NCI-H146 treated with DMSO at 0.1 percent for 48 hours (cell line): Measurements from ENCODE around the gene SLFN12L.
"Not testable (repeated sequence)": the region's sequence is repeated elsewhere in the genome, so short reads cannot be mapped to it uniquely, and the experiment has no call there.

Experiments used
- DNase-seq: peaks from one replicate; lab custom pipeline; 2025; ENCODE audit not compliant: unreplicated experiment; lab: John Stamatoyannopoulos, UW

The SLFN12L gene

GRCh38 chr17:35537601-35538141 lies at the start of gene SLFN12L:
Gene SLFN12L (minus strand): TSS chr17:35537678. CDS start chr17:35522364, 15,314 bp downstream.
- no peak for DNase-seq

GRCh38 chr17:35586569-35587073 lies 49.1 kb upstream of the SLFN12L start:
- DNase-seq: no peak

- DNase-seq: no peak
These were observed 46.6 kb upstream of the SLFN12L start for GRCh38 chr17:35584061-35584460.

- no peak for DNase-seq
These were observed 41.5 kb upstream of the SLFN12L start for GRCh38 chr17:35578929-35579432.

GRCh38 chr17:35578197-35578928 lies 40.9 kb upstream of the SLFN12L start, which contains the start of gene PEX12:
Gene PEX12 (minus strand): TSS chr17:35578571. CDS start chr17:35578021, 550 bp downstream.
- peak; percentile 84 for DNase-seq

DNA sequence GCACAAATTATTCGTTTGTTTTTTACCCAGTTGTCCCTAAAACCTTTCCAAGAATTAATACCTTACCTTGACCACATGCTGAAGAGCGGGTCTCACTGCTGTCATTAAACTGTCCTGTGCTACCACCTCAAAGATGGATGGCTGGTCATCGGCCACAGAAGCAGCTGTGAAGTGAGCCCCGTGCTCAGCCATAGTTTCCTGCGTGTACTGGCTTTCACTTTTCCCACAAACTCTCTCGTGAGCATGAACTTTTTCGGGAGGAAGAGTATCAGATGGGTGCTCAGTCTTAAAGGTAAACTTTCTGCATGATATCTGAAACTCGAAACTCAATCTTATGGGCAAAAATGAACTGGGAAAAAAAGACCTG lies 40.3 kb upstream of the SLFN12L start:
- no peak for DNase-seq

DNA sequence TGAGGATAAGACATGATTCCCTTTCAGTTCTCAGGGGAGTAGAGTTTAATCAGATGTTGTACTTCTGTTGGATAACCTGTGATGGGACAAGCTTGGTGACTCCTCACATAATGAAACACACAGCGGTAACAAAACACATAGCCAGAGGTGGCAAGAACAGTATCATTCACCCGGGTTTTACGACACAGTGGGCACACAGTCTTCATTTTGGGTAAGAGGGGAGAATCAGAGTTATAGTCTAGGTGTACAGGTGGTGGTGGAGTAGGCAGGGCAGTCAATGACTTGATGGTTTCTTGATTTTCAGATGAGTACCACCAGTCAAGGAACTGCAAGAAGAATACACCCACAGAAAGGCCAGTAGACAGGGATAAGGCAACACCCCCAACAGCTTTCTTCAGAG lies 38.3 kb upstream of the SLFN12L start:
- no peak for DNase-seq

DNA sequence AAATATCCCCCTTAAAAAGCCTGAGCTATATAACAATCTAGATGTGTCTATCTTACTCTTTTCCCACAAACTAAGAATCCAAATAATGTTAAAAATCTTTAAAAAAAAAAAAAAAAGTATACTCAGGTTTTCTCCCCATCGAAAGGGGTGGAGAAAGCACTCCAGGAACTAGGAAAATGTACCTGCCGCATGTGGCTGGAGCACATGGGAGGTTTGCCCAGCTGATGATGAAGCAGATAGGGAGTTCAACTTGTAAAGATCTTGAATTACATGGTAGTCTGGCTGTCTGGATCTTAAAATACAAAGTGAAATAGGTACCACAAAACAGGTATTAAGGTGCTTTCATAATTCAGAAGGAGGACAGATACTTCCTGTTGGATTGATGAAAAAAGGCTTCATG lies 31.9 kb upstream of the SLFN12L start:
- DNase-seq: no peak

GRCh38 chr17:35568561-35568960 lies 31.1 kb upstream of the SLFN12L start:
- no peak for DNase-seq

DNA sequence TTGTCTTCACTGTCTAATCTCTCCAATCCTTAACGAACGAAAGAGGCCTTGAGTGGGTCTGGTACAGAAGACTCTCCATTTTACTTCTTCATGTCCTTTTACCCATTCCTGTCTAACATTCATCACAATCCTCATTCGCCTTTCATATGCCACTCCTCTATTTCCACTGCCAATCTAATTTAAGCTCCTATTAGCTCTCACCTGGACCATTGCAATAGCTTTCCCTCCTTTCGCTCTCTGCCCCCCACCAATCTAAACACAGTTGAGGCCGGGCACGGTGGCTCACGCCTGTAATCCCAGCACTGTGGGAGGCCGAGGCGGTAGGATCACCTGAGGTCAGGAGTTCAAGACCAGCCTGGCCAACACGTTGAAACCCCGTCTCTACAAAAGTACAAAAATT lies 29.5 kb upstream of the SLFN12L start:
- DNase-seq: no peak

DNA sequence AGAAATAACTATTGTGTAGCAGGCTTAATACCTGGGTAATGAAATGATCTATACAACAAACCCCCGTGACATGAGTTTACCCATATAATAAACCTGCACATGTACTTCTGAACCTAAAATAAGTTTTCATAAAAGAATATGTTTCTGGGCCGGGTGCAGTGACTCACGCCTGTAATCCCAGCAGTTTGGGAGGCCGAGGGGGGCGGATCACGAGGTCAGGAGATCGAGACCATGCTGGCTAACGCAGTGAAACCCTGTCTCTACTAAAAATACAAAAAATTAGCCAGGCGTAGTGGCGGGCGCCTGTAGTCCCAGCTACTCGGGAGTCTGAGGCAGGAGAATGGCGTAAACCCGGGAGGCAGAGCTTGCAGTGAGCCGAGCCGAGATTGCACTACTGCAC lies 25.7 kb upstream of the SLFN12L start:
- DNase-seq: not testable (repeated sequence)

DNA sequence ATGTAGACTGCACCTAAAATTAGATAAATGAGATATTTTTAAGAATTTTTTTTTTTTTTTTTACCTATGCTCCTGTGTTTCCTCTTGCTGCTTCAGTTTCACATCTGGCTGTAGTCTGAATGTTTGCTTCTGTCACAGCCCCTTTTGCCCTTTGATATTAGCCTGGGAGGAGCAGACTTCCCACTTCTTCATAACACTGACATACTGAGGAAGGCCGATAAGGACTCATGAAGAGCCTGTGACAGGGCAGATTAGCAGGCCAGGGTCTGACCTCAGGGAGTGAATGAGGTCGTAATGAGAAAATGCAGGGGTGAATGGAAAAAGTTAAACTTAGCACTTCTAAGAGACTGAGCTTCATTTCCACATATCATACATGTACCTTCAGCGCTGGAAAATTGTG lies 23.2 kb upstream of the SLFN12L start, which contains the start of gene SLFN14:
TSS of gene SLFN14 (minus strand) at position 117 of the 400 bp plus-strand sequence. CDS start 2,757 bp downstream, outside the sequence.
- no peak for DNase-seq

GRCh38 chr17:35559495-35560210 lies 22.2 kb upstream of the SLFN12L start:
- DNase-seq: no peak

GRCh38 chr17:35557353-35557752 lies 19.9 kb upstream of the SLFN12L start:
- DNase-seq: no peak

GRCh38 chr17:35555691-35556090 lies 18.2 kb upstream of the SLFN12L start:
- no peak for DNase-seq

- no peak for DNase-seq
These were observed 17.2 kb upstream of the SLFN12L start for GRCh38 chr17:35554668-35555067.

GRCh38 chr17:35553310-35553709 lies 15.8 kb upstream of the SLFN12L start:
- no peak for DNase-seq

- no peak for DNase-seq
These were observed 11.5 kb upstream of the SLFN12L start for GRCh38 chr17:35548978-35549377.

DNA sequence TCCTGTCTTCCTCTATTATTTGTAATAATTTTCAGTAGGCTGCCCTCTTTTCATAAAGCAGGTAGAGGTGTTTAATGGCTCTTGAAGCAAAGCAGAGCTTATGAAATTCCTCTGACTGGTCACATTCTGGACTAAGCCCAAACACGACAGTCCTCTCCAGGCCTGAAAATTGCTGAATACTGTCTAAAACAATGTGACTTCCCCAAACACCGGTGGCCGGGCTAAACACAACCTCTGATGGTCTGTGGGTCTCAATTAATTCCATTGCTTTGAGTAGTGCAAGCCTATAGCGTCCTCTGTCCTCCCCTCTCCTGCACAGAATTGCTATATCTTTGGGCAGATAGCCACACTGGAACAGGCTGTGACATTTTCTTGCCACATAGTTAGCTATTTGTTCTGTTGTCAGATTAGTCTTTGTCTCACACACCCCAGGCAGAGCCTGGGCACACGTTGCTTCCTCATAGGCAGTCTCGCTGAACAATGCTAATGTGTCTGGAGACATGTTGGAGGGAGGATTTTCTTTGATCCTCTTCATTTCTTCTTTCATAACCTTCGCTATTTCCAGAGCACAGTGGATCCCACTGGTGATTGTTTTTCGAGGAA lies 10.8 kb upstream of the SLFN12L start:
- DNase-seq: no peak

- no peak for DNase-seq
These were observed 9.0 kb upstream of the SLFN12L start for GRCh38 chr17:35546487-35546886.

GRCh38 chr17:35545150-35545549 lies 7.7 kb upstream of the SLFN12L start:
- no peak for DNase-seq
